PC-3 (cell line): ENCODE data around the gene PTH1R.

Source experiments
- CTCF ChIP-seq: fragments of 300-600 bp; sonication (generic); conservative IDR thresholded peaks from 2 replicates; pipeline ENCODE4 v1.5.1; 2017; ENCODE audit warnings: antibody characterized with exemption, low read depth, mild to moderate bottlenecking, low read length
- EZH2 ChIP-seq: fragments of 300-600 bp; sonication (generic); IDR thresholded peaks from one replicate; pipeline ENCODE4 v1.6.1; 2017; ENCODE audit warnings: antibody characterized with exemption, mild to moderate bottlenecking, low read length; ENCODE audit not compliant: unreplicated experiment

- TF ChIP-seq CTCF, result no peak
- TF ChIP-seq EZH2, result no peak
Measured at GRCh38 chr3:46884427-46884826, 6.9 kb downstream of the PTH1R start.
